Measurements from ENCODE around the gene HS6ST1.

GRCh38 chr2:128298286-128298685, 20.4 kb downstream of the HS6ST1 start:
- TF ChIP-seq CTCF (IDR thresholded peaks at IDR 0.05; ENCODE audit: low read length) (no peak), EZH2 (IDR thresholded peaks at IDR 0.05; ENCODE audit: borderline replicate concordance, low read length) (no peak)

Data from OCI-LY1 (cell line).